ENCODE data around the gene PCDHB6. TPM values are rescaled to one million over a fixed set of nuclear protein-coding genes. Genes with fewer than 3 reads are reported as not detected.
"Not testable (repeated sequence)": the region's sequence is repeated elsewhere in the genome, so short reads cannot be mapped to it uniquely, and the experiment has no call there.

The PCDHB6 gene
- 0.14 TPM for total RNA-seq
- long read RNA-seq, result 0 reads

DNA sequence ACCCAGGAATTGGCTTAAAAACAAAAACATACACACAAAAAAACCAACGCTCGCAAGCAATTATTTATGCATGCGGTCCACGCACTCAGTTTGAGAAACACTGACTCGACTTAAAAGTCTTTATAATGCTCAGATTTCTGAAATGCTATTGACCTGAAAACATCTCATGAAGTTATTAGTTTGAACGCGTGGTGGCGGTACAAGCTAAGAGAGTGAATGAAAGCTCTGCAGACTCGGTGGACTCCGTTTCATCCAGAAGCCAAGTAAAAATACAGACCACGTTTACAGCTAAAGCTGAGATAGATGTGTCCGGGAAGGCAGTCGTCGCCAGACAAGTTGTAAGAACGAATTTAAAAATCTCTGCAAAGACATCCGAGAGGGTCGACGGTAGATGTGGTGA lies at the start of gene PCDHB6:
PCDHB6 (plus strand) TSS at position 246 of the 400 bp plus-strand sequence. CDS start 201 bp downstream, outside the sequence.
- no peaks in the 10 kb centered on the region for H3K4me1 ChIP-seq
- H3K9me3 ChIP-seq (replicated peaks), result peaks cover 90% of the 10 kb centered on the region
- no peak within 1 kb of the TSS for H3K27ac ChIP-seq (replicated peaks)
- no peaks in the 10 kb centered on the region for H3K36me3 ChIP-seq
- TF ChIP-seq, protein P1, sequence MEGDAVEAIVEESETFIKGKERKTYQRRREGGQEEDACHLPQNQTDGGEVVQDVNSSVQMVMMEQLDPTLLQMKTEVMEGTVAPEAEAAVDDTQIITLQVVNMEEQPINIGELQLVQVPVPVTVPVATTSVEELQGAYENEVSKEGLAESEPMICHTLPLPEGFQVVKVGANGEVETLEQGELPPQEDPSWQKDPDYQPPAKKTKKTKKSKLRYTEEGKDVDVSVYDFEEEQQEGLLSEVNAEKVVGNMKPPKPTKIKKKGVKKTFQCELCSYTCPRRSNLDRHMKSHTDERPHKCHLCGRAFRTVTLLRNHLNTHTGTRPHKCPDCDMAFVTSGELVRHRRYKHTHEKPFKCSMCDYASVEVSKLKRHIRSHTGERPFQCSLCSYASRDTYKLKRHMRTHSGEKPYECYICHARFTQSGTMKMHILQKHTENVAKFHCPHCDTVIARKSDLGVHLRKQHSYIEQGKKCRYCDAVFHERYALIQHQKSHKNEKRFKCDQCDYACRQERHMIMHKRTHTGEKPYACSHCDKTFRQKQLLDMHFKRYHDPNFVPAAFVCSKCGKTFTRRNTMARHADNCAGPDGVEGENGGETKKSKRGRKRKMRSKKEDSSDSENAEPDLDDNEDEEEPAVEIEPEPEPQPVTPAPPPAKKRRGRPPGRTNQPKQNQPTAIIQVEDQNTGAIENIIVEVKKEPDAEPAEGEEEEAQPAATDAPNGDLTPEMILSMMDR (IDR thresholded peaks at IDR 0.05; ENCODE audit: borderline replicate concordance), result no peak
- H3K4me3 ChIP-seq, result peak within 1 kb of the TSS; percentile 37
- intact Hi-C loops (cut with micrococcal nuclease), result no loop called here
- H3K27me3 ChIP-seq (ENCODE audit: low read depth), result peaks cover 50% of the 10 kb centered on the region
- DNase-seq, result no peak

DNA sequence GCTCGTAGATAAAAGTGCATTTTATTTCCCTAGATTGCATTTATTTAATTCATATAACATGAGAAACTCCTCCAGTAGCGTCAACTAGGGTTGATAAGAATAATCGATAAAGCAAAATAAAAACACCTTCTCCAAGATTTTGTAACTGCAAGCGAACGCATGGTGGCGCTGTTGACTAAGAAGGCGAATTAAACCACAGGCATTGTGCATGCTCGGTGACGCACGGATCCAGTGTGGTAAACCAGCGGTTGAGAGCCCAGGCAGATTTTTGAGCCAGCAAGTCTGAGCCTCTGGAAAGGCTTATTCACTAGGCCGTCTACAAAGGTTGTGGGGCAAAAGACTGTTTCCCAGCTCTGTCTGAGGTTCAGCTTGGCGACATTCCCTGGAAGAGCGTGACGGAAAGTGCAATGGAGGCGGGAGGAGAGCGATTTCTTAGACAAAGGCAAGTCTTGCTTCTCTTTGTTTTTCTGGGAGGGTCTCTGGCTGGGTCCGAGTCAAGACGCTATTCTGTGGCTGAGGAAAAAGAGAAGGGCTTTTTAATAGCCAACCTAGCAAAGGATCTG lies 49.5 kb upstream of the PCDHB6 start, which contains the start of gene PCDHB3:
PCDHB3 (plus strand) TSS at position 231 of the 563 bp plus-strand sequence; CDS start at position 408, 177 bp downstream.
- H3K4me3 ChIP-seq, result peak within 1 kb of the TSS; percentile 56
- peaks cover 69% of the 10 kb centered on the region for H3K27me3 ChIP-seq (ENCODE audit: low read depth)
- H3K36me3 ChIP-seq, result no peaks in the 10 kb centered on the region
- H3K4me1 ChIP-seq, result no peaks in the 10 kb centered on the region
- peak within 1 kb of the TSS; percentile 33 for H3K27ac ChIP-seq (replicated peaks)
- H3K9me3 ChIP-seq (replicated peaks), result peaks cover 56% of the 10 kb centered on the region
- intact Hi-C loops (cut with micrococcal nuclease), result no loop called here
- peak; percentile 40 for DNase-seq
- TF ChIP-seq, protein P1 (IDR thresholded peaks at IDR 0.05; ENCODE audit: borderline replicate concordance), result peak; percentile 50

DNA sequence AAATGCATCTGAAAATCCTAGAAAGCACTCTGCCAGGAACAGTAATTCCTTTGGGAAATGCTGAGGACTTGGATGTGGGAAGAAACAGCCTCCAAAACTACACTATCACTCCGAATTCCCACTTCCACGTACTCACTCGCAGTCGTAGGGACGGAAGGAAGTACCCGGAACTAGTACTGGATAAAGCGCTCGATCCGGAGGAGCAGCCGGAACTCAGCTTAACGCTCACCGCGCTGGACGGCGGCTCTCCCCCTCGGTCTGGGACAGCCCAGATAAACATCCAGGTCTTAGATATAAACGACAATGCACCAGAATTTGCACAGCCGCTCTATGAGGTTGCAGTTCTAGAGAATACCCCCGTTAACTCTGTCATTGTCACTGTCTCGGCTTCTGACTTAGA lies 48.8 kb upstream of the PCDHB6 start:
- Histone ChIP-seq H3K36me3 (no peaks in the 10 kb centered on the region), H3K9me3 (replicated peaks) (peaks cover 48% of the 10 kb centered on the region), H3K4me1 (no peaks in the 10 kb centered on the region), H3K4me3 (peak overlapping the region; percentile 56), H3K27me3 (ENCODE audit: low read depth) (peaks cover 62% of the 10 kb centered on the region), H3K27ac (replicated peaks) (peak overlapping the region; percentile 33)
- TF ChIP-seq, protein P1 (IDR thresholded peaks at IDR 0.05; ENCODE audit: borderline replicate concordance), result no peak
- intact Hi-C loops (cut with micrococcal nuclease), result no loop called here
- DNase-seq, result no peak

DNA sequence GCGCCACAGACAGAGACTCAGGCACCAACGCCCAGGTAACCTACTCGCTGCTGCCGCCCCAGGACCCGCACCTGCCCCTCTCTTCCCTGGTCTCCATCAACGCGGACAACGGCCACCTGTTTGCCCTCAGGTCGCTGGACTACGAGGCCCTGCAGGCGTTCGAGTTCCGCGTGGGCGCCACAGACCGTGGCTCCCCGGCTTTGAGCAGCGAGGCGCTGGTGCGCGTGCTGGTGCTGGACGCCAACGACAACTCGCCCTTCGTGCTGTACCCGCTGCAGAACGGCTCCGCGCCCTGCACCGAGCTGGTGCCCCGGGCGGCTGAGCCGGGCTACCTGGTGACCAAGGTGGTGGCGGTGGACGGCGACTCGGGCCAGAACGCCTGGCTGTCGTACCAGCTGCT lies 47.8 kb upstream of the PCDHB6 start:
- peaks cover 57% of the 10 kb centered on the region for H3K27me3 ChIP-seq (ENCODE audit: low read depth)
- H3K9me3 ChIP-seq (replicated peaks), result peaks cover 44% of the 10 kb centered on the region
- H3K4me1 ChIP-seq; H3K4me3 ChIP-seq; DNase-seq; H3K27ac ChIP-seq (replicated peaks); intact Hi-C loops (cut with micrococcal nuclease); H3K36me3 ChIP-seq: not testable (repeated sequence)

DNA sequence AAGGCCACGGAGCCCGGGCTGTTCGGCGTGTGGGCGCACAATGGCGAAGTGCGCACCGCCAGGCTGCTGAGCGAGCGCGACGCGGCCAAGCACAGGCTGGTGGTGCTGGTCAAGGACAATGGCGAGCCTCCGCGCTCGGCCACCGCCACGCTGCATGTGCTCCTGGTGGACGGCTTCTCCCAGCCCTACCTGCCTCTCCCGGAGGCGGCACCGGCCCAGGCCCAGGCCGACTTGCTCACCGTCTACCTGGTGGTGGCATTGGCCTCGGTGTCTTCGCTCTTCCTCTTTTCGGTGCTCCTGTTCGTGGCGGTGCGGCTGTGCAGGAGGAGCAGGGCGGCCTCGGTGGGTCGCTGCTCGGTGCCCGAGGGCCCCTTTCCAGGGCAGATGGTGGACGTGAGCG lies 47.4 kb upstream of the PCDHB6 start:
- DNase-seq; H3K4me1 ChIP-seq; H3K36me3 ChIP-seq; H3K4me3 ChIP-seq; H3K27ac ChIP-seq (replicated peaks); intact Hi-C loops (cut with micrococcal nuclease): not testable (repeated sequence)
- H3K27me3 ChIP-seq (ENCODE audit: low read depth), result peaks cover 53% of the 10 kb centered on the region
- peaks cover 46% of the 10 kb centered on the region for H3K9me3 ChIP-seq (replicated peaks)

- Histone ChIP-seq H3K36me3 (no peaks in the 10 kb centered on the region), H3K27me3 (ENCODE audit: low read depth) (peaks cover 32% of the 10 kb centered on the region), H3K27ac (replicated peaks) (no peak overlapping the region), H3K9me3 (replicated peaks) (peaks cover 58% of the 10 kb centered on the region), H3K4me1 (no peaks in the 10 kb centered on the region), H3K4me3 (no peak overlapping the region)
- no peak for DNase-seq
- intact Hi-C loops (cut with micrococcal nuclease), result no loop called here
- TF ChIP-seq, protein P1 (IDR thresholded peaks at IDR 0.05; ENCODE audit: borderline replicate concordance), result no peak
These were observed 44.5 kb upstream of the PCDHB6 start for GRCh38 chr5:141105350-141105749.
